ENCODE measurements around the gene SBF1.

DNA sequence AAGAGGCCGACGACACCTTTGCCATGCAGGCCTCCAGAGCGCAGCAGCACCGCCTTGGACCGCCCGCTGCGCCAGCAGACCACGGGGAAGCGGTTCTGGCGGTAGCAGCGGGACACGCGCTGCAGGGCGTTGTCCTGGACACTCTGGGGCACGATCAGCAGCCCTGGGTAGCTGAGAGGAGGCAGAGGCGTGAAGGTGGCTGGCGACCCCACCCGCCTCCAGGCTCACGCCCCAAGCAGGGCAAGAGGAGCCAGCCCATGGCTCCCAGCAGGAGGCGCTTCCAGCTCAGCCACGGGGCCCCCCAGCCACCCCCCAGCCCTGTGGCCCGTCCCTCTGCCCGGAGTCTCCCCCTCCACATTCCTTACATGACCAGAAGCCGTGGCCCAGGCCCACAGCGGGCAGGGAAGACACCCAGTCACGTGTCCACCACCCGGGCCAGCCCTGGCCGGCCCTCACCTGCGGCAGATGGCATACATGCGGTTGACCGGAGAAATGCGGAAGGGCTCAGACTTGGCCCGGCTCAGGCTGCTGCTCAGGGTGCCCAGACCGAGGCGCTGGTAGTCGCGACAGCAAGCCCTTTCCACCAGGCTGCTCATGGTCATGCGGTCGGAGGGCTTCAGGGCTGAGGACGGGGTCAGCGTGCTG lies 15.2 kb downstream of the SBF1 start:
- no peak for TF ChIP-seq POLR2A (IDR thresholded peaks at IDR 0.05)
- TF ChIP-seq, protein P1, sequence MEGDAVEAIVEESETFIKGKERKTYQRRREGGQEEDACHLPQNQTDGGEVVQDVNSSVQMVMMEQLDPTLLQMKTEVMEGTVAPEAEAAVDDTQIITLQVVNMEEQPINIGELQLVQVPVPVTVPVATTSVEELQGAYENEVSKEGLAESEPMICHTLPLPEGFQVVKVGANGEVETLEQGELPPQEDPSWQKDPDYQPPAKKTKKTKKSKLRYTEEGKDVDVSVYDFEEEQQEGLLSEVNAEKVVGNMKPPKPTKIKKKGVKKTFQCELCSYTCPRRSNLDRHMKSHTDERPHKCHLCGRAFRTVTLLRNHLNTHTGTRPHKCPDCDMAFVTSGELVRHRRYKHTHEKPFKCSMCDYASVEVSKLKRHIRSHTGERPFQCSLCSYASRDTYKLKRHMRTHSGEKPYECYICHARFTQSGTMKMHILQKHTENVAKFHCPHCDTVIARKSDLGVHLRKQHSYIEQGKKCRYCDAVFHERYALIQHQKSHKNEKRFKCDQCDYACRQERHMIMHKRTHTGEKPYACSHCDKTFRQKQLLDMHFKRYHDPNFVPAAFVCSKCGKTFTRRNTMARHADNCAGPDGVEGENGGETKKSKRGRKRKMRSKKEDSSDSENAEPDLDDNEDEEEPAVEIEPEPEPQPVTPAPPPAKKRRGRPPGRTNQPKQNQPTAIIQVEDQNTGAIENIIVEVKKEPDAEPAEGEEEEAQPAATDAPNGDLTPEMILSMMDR (IDR thresholded peaks at IDR 0.05) = no peak

Data from vagina (tissue), 2 donors.